NB4 (cell line): ENCODE measurements around the gene LRRC7.

Experiments used
- DNase-seq: peaks from one replicate; pipeline ENCODE4 v3.0.0; 2010; ENCODE audit warnings: low read depth
- H3K4me3 ChIP-seq: one replicate; pipeline ENCODE4 v1.5.1; 2011; ENCODE audit warnings: mild to moderate bottlenecking, low read depth, low read length, moderate library complexity
- CTCF ChIP-seq: IDR thresholded peaks from one replicate; pipeline ENCODE4 v1.5.1; 2012; ENCODE audit warnings: low read depth, low read length
- MYC ChIP-seq: IDR thresholded peaks from 2 replicates; pipeline ENCODE4 v1.6.1; 2011; ENCODE audit warnings: low read depth, low read length
- POLR2A ChIP-seq: IDR thresholded peaks from 2 replicates; pipeline ENCODE4 v1.6.1; 2011; ENCODE audit warnings: mild to moderate bottlenecking; ENCODE audit not compliant: insufficient read length; ENCODE audit errors: extremely low read depth
- TF ChIP-seq, protein P1 (sequence below): IDR thresholded peaks from 2 replicates; pipeline ENCODE4 v1.6.1; 2011; ENCODE audit warnings: low read depth, low read length

LRRC7 gene

GRCh38 chr1:69567652-69568420, at the start of gene LRRC7:
Gene LRRC7, plus strand, starts transcription at chr1:69567922. Its CDS starts 718 bp downstream, at chr1:69568640.
- TF ChIP-seq POLR2A (no peak), MYC (no peak), CTCF (no peak)
- TF ChIP-seq, protein P1, sequence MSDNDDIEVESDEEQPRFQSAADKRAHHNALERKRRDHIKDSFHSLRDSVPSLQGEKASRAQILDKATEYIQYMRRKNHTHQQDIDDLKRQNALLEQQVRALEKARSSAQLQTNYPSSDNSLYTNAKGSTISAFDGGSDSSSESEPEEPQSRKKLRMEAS, result no peak
- no peak within 1 kb of the TSS for H3K4me3 ChIP-seq
- no peak for DNase-seq

- no peak overlapping the region for H3K4me3 ChIP-seq
- TF ChIP-seq POLR2A, result no peak
- TF ChIP-seq CTCF, result no peak
- no peak for TF ChIP-seq MYC
- TF ChIP-seq, protein P1, result no peak
- DNase-seq, result no peak
Measured at GRCh38 chr1:69519006-69519405, 48.7 kb upstream of the LRRC7 start.

DNA sequence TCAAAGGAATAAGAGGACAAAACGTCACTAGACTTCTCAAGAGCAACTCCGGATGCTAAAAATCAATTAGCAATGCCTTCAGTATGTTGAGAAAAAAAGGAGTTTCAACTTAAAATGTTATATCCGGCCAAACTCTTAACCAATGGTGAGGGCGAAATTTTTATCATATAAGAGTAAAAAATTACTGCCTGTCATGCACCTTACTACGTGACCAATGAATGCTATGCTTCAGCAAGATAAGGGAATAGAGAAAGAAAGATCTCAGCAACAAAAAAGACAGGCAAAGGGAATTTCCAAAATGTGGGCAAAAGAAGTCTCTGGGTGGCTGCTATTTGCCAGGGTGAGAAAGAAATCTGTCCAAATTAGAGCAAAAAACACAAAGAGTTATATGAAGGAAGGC, 47.4 kb upstream of the LRRC7 start:
- TF ChIP-seq POLR2A (no peak), MYC (no peak), CTCF (no peak)
- TF ChIP-seq, protein P1, result no peak
- DNase-seq, result no peak
- H3K4me3 ChIP-seq, result no peak overlapping the region

DNA sequence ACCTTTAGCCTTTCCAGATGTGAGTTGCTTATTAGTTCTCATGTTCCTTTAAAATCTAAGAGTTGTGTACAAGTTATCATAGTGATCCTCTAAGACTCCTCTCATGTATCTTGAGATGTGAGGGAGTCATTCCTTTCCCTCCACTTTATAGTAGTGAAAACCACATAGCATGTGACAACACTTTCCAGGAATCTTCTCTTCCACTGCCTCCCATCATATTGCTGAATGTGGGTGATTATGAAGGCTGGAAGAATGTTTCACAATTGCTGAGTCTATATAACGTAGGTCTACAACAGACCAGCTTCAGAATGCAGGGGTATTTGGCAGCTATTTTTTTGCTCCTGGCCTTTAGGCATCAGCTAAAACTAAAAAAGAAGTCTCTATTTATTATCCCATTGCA, 44.7 kb upstream of the LRRC7 start:
- DNase-seq, result no peak
- no peak overlapping the region for H3K4me3 ChIP-seq
- TF ChIP-seq CTCF (no peak), POLR2A (no peak), MYC (no peak)
- TF ChIP-seq, protein P1, result no peak

DNA sequence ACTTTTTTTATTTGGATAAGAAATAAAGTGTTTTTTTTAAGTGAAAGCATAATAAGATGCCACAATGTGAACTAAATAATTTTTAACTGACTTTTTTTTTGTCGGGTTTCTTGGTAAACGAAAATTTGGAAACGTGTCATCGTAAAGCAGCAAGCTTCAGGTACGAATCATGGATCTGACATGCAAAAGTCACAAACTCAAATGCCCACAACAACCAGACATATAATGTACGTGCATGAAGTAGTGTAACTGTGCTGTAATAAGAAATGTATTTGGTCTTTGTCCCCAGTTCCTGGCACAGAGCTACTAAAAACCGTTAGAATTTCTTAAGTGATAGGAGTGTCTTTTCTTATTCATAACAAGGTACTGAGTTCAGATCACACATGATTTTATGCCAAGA, 44.3 kb upstream of the LRRC7 start:
- TF ChIP-seq MYC, result no peak
- TF ChIP-seq, protein P1, result no peak
- no peak for DNase-seq
- no peak overlapping the region for H3K4me3 ChIP-seq

DNA sequence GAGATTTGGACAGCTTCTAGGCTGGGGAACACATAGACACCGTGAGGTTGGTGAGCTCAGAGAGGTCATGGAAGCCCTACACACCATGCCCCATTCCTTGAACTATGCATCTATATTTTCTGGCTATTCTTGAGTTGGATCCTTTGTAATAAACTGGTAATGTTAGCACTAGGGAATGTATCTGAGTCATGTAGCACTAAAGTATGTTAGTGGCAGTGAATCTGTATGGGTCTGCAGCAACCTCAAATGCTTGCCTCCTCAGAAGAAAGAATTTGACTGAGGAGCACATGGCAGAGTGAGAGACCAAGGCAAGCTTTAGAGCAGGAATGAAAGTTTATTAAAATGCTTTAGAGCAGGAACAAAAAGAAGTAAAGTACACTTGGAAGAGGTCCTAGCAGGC, 43.7 kb upstream of the LRRC7 start:
- H3K4me3 ChIP-seq, result no peak overlapping the region
- no peak for TF ChIP-seq MYC
- no peak for TF ChIP-seq CTCF
- TF ChIP-seq, protein P1, result no peak
- TF ChIP-seq POLR2A, result no peak
- DNase-seq, result no peak
